GM04504 (cell line): ENCODE measurements around the gene NSUN6.

Experiments used
- DNase-seq: peaks from one replicate; pipeline ENCODE4 v3.0.0-alpha.2; 2012; ENCODE audit warnings: low read depth

NSUN6 gene

GRCh38 chr10:18651324-18652007 is at the start of gene NSUN6:
Gene NSUN6, minus strand, starts transcription at chr10:18651587. Its CDS starts 384 bp downstream, at chr10:18651203.
- DNase-seq, result peak; percentile 59

GRCh38 chr10:18699849-18700840 is 48.8 kb upstream of the NSUN6 start:
- DNase-seq, result no peak

- no peak for DNase-seq
Measured at GRCh38 chr10:18690541-18690940, 39.2 kb upstream of the NSUN6 start.

DNA sequence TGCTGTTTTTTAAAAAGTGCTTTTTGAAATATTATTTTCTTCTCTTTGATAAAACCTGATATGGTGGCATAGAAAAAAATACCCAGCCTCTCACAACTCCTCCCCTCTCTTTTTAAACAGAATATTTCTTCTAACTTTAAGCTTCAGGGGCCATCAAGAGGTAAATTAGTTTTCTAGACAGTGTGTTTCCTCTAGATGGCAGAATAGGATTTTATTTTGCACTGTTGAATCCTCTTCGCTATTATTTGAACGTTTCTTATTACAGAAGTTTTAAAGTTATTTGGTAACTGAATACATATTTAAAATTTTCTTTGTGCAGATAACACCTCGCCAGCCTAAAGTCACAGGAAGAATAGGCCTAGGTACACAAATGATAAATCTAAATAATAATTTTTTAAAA is 38.1 kb upstream of the NSUN6 start:
- no peak for DNase-seq

- DNase-seq, result no peak
Measured at GRCh38 chr10:18687706-18688105, 36.3 kb upstream of the NSUN6 start.

- no peak for DNase-seq
Measured at GRCh38 chr10:18687195-18687594, 35.8 kb upstream of the NSUN6 start.

DNA sequence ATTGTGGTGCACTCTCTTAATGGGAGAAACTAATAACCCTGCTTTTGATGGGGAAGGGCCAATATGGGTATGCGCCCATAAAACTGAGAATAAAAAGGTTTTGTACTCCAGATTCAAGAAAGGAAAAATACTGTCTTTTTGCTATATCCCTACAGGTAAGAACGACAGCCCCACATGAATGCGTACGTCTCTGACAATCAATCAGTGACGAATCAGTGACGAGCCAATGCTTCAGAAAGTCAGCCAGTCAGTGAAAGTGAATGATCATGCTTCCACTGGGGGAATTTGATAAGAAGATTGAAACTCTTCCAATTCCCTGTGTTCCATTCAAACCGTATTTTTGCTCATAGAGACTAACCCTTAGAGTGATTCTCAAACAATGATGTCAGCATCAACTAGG is 34.2 kb upstream of the NSUN6 start:
- no peak for DNase-seq

- DNase-seq, result no peak
Measured at GRCh38 chr10:18684953-18685352, 33.6 kb upstream of the NSUN6 start.

DNA sequence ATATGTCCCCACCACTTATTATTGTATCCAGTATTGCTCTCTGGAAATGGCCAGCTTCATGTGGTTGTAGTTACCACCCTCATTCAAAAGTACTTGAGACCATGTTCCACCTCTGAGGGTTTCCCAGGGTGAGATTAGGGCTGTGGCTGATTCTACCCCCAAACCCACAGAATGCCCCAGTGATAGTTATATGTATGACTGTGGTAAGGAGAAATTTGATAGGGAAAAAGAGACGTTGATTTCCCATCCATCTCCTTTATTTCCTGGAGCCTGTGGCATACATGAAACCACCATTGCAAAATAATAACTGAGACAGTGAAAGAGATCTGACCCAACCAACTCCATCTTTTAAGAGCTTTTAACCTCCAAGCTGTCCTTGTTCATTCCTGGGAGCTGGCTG is 33.0 kb upstream of the NSUN6 start:
- DNase-seq, result no peak

DNA sequence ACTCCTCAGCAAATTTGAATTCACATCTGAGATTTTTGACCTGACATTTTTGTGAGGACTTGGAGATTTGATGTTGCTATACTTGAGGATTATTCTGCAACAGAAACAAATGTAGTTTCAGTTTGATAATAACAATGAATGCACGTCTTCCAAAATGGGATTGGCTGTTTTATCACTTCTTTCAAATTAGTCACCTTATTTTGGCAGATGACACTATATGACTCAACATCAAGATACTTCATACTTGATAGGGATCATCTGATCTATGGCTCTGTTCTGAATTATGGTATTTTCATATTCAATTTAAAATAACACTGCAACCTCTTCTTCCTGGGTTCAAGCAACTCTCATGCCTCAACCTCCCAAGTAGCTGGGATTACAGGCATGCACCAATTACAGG is 32.0 kb upstream of the NSUN6 start:
- peak; percentile 57 for DNase-seq

DNA sequence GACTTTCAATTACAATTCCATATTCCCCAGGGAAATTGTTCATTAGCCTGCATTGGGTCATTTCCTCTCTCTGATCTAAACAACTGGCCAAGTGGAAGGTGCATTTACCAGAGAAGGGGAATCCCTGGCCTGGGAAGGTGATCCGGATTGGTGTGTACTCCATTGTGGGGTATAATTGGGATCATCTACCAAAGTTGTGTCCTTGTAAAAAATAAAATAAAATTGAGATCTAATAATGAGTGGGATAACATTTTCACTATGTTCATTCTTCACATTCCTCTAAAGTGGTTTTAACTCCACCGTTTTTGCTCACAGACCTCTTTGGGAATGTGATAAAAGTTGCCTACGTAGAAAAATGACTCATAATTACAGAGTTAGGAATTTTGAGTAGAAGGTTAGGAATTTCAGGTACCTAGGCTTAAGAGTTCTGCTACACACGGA is 30.6 kb upstream of the NSUN6 start:
- DNase-seq, result no peak

DNA sequence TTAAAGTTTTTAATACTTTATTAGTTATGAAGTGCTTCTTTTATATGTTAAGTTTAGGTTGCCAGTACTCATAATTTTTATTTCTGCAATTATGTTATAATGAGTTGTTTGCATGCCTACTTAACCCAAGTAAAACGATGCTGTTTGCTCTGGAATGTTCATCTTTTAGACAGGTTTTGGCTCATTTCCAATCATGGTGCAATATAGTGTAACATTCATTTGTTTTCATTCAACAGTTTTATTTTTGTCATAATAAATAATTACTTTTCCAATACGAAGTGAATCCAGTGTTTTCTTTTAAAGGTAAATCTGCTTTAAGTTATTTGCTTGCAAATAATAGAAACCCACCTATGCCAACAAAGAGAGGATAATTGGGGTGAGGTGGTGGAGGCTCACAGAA is 30.0 kb upstream of the NSUN6 start:
- DNase-seq, result no peak

DNA sequence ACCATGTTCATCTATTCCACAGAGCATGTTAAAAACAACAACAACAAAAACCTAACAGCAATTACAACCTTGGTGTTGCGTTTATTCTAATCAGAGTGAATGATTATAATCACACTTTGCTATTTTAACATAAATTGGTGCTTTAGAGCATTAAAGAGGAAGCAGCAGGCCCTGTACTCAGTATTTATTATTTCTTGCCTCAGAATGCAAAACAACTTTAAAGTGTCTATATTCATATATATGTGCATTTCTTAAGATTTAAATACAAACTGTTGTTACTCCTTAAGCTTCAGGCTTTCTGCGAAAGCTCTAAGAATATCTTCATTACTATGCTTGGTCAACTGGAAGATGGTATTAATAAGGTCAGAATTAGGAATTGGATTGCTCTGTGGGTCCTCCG is 29.4 kb upstream of the NSUN6 start:
- no peak for DNase-seq

- DNase-seq, result no peak
Measured at GRCh38 chr10:18675086-18675801, 23.9 kb upstream of the NSUN6 start.

- DNase-seq, result no peak
Measured at GRCh38 chr10:18668026-18668425, 16.6 kb upstream of the NSUN6 start.

DNA sequence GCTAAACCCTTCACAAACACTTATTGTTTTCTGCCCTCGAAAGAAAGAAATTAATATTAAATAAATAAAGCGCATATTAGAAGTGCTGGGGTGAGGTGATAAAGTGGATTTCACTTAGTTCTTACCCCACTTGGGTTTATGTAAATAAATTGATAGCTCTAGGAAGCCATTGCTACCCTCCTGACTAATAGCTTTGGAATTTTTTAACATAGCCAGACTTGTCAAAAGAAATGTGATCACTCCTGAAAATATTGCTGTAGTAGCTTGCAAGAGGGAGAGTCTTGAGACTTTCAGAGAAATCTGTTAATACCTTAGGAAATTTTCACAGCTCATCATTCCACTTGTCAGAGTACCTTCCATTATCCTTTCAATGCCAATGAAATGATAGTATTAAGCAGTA is 15.4 kb upstream of the NSUN6 start:
- no peak for DNase-seq

DNA sequence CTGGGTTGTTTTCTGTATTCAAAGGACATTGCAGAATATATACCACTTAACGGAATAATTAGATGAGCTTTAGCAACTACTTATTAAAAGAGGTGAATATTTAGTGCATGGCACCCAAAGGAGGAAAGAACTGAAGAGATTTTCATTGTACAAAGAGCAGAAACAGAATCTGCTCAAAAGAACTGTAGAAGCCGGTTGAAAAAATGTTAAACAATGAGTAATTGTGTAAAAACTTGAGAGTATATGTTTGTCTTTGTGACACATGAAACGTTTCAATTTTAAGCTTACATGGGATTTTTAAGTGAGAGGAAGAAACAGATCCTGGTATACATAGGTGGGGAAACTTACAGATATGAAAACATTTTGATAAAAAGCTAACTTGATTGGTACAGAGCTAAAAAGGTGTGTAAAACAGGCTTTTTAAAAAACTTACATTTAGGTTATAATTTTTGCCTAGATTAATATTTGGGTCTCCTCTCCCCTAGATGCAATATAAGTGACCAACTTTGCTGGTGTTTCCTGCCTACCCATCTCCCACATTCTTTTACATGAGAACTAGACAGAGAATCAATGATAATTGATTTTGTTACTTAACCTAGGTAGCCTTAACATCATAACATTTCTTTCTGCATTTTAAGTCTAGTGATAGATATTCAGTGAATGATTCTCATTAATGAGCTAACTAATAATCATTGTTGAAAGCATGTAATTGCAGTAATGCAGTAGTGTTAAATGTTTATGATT is 14.6 kb upstream of the NSUN6 start:
- DNase-seq, result no peak

DNA sequence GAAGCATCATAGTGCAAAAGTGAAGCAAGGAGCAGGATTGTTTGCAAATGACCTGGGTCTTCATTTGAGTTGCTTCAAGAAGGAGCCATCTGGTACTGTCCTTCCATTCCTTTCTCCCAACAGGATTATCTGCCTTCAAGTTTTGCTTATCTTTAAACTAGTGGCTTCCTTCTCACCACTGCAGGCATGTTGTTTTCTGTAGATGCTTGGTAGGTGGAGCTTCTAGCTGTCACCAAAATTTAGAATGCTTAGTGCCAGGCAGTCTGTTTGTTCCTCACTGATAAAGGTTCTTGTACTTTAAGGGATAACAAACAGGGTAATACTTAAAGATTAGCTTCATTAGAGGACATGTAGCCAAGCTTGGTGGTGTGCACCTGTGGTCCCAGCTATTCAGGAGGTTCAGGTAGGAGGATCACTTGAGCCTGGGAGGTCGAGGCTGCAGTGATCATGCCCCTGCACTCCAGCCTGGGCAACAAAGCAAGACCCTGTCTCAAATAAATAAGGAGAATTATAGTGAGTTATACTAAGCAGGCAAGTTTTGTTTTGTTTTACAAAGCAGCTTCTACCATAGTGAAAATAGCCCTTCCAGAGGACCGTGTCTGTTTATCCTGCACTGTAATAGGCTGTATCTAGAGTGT is 13.6 kb upstream of the NSUN6 start:
- no peak for DNase-seq

GRCh38 chr10:18660816-18661431 is 9.5 kb upstream of the NSUN6 start:
- DNase-seq, result no peak

GRCh38 chr10:18659819-18660535 is 8.6 kb upstream of the NSUN6 start:
- DNase-seq, result no peak
